ENCODE measurements around the gene PPIA.

Gene PPIA

GRCh38 chr7:44823255-44823781, 26.8 kb downstream of the PPIA start:
- Histone ChIP-seq H3K9me2 (replicated peaks; ENCODE audit: insufficient read depth, low read length) (no peaks in the 10 kb centered on the region), H3K79me2 (ENCODE audit: low read length) (no peaks in the 10 kb centered on the region), H3K9ac (ENCODE audit: low read length) (no peak overlapping the region), H3K4me1 (ENCODE audit: low read length) (no peaks in the 10 kb centered on the region), H3F3A (ENCODE audit: insufficient read depth, low read length) (no peaks in the 10 kb centered on the region), H3K9me3 (replicated peaks; ENCODE audit: insufficient read depth, low read length) (no peaks in the 10 kb centered on the region), H3K27me3 (replicated peaks; ENCODE audit: insufficient read depth, low read length) (no peaks in the 10 kb centered on the region), H4K20me1 (ENCODE audit: insufficient read depth, low read length) (no peaks in the 10 kb centered on the region), H3K36me3 (replicated peaks; ENCODE audit: insufficient read depth, low read length) (peaks cover 4% of the 10 kb centered on the region; the same call in 1 of the 2 replicates), H3K4me3 (ENCODE audit: low read length) (no peak overlapping the region), H3K27ac (ENCODE audit: low read length) (no peak overlapping the region), H3K4me2 (ENCODE audit: low read depth, low read length) (no peak overlapping the region), H2AFZ (ENCODE audit: low read length) (no peak overlapping the region)
- no peak for DNase-seq
- TF ChIP-seq CTCF (IDR thresholded peaks at IDR 0.05; ENCODE audit: low read length) = no peak
- TF ChIP-seq EZH2phosphoT487 (IDR thresholded peaks at IDR 0.05; ENCODE audit: low read length) = no peak

- Histone ChIP-seq H3K79me2 (ENCODE audit: low read length) (no peaks in the 10 kb centered on the region), H3K9me2 (replicated peaks; ENCODE audit: insufficient read depth, low read length) (no peaks in the 10 kb centered on the region), H3K4me2 (ENCODE audit: low read depth, low read length) (no peak overlapping the region), H3F3A (ENCODE audit: insufficient read depth, low read length) (no peaks in the 10 kb centered on the region), H3K36me3 (replicated peaks; ENCODE audit: insufficient read depth, low read length) (peaks cover 4% of the 10 kb centered on the region; the same call in 1 of the 2 replicates), H4K20me1 (ENCODE audit: insufficient read depth, low read length) (no peaks in the 10 kb centered on the region), H3K4me1 (ENCODE audit: low read length) (no peaks in the 10 kb centered on the region), H3K27me3 (replicated peaks; ENCODE audit: insufficient read depth, low read length) (no peaks in the 10 kb centered on the region), H2AFZ (ENCODE audit: low read length) (no peak overlapping the region), H3K4me3 (ENCODE audit: low read length) (no peak overlapping the region), H3K9me3 (replicated peaks; ENCODE audit: insufficient read depth, low read length) (no peaks in the 10 kb centered on the region), H3K27ac (ENCODE audit: low read length) (no peak overlapping the region), H3K9ac (ENCODE audit: low read length) (no peak overlapping the region)
- DNase-seq = no peak
- TF ChIP-seq EZH2 (optimal IDR thresholded peaks at IDR 0.05; ENCODE audit: low read depth, low read length) (no peak), EZH2phosphoT487 (IDR thresholded peaks at IDR 0.05; ENCODE audit: low read length) (no peak), CTCF (IDR thresholded peaks at IDR 0.05; ENCODE audit: low read length) (no peak)
These were observed 28.5 kb downstream of the PPIA start for GRCh38 chr7:44824894-44825526.

- Histone ChIP-seq H3K9ac (ENCODE audit: low read length) (no peak overlapping the region), H3K79me2 (ENCODE audit: low read length) (0 out of 2 replicates have a peak, but pooled peaks cover 4% of the 10 kb centered on the region), H3K27me3 (replicated peaks; ENCODE audit: insufficient read depth, low read length) (no peaks in the 10 kb centered on the region), H3K9me3 (replicated peaks; ENCODE audit: insufficient read depth, low read length) (no peaks in the 10 kb centered on the region), H3K27ac (ENCODE audit: low read length) (no peak overlapping the region), H3F3A (ENCODE audit: insufficient read depth, low read length) (no peaks in the 10 kb centered on the region), H3K9me2 (replicated peaks; ENCODE audit: insufficient read depth, low read length) (no peaks in the 10 kb centered on the region), H3K4me1 (ENCODE audit: low read length) (no peaks in the 10 kb centered on the region), H2AFZ (ENCODE audit: low read length) (no peak overlapping the region), H3K4me2 (ENCODE audit: low read depth, low read length) (no peak overlapping the region), H3K4me3 (ENCODE audit: low read length) (no peak overlapping the region), H4K20me1 (ENCODE audit: insufficient read depth, low read length) (no peaks in the 10 kb centered on the region), H3K36me3 (replicated peaks; ENCODE audit: insufficient read depth, low read length) (peaks cover 4% of the 10 kb centered on the region; the same call in 1 of the 2 replicates)
- no peak for DNase-seq
- no peak for TF ChIP-seq EZH2 (optimal IDR thresholded peaks at IDR 0.05; ENCODE audit: low read depth, low read length)
- TF ChIP-seq EZH2phosphoT487 (IDR thresholded peaks at IDR 0.05; ENCODE audit: low read length) = no peak
- TF ChIP-seq CTCF (IDR thresholded peaks at IDR 0.05; ENCODE audit: low read length) = no peak
These were observed 31.1 kb downstream of the PPIA start for GRCh38 chr7:44827567-44827966.
